WTC11 (cell line): ENCODE results near the gene COL10A1. TPM values are rescaled to one million over a fixed set of nuclear protein-coding genes. Genes with fewer than 3 reads are reported as not detected.

Experiments
- ATAC-seq: fragments of 200-7000 bp; cut with Tn5 transposase; 2 replicates; pipeline ENCODE4 v1.10.0; 2021; ENCODE audit warnings: mild to moderate bottlenecking, moderate library complexity
- CTCF ChIA-PET: fragments of 300-600 bp; sonication (Branson Sonifier 250); formaldehyde crosslinking; loops from one replicate; lab custom pipeline; 2021; ENCODE audit warnings: antibody characterized with exemption; lab: Charles Lee
- POLR2A ChIA-PET: fragments of 350-600 bp; sonication (Branson Sonifier 250); formaldehyde crosslinking; loops from one replicate; lab custom pipeline; 2021; ENCODE audit warnings: antibody characterized with exemption; lab: Charles Lee
- DNase-seq: peaks from one replicate; pipeline ENCODE4 v3.0.0; 2021; ENCODE audit warnings: low spot score
- H3K27ac Mint-ChIP-seq: 2 replicates; pipeline ENCODE4 v1.8.0; 2021; ENCODE audit warnings: mixed read lengths
- H3K27me3 Mint-ChIP-seq: 2 replicates; pipeline ENCODE4 v1.8.0; 2021; ENCODE audit warnings: low read depth, mild to moderate bottlenecking, moderate library complexity, mixed read lengths
- H3K36me3 Mint-ChIP-seq: 2 replicates; pipeline ENCODE4 v1.8.0; 2021; ENCODE audit warnings: mixed read lengths
- H3K4me1 Mint-ChIP-seq: 2 replicates; pipeline ENCODE4 v1.8.0; 2022; ENCODE audit warnings: mixed read lengths
- H3K4me3 Mint-ChIP-seq: 2 replicates; pipeline ENCODE4 v1.8.0; 2021; ENCODE audit warnings: mild to moderate bottlenecking, moderate library complexity, mixed read lengths
- H3K9me3 Mint-ChIP-seq: 2 replicates; pipeline ENCODE4 v1.8.0; 2021; ENCODE audit warnings: mixed read lengths
- ATF1 ChIP-seq: sonication (generic); formaldehyde crosslinking; IDR thresholded peaks from 2 replicates; pipeline ENCODE4 v1.8.1; 2023; ENCODE audit warnings: mild to moderate bottlenecking, moderate library complexity, missing genetic modification reagents
- CREM ChIP-seq: sonication (generic); formaldehyde crosslinking; IDR thresholded peaks from 2 replicates; pipeline ENCODE4 v1.8.1; 2022; ENCODE audit warnings: mild to moderate bottlenecking, missing genetic modification reagents, moderate library complexity
- ESRRA ChIP-seq: sonication (generic); formaldehyde crosslinking; IDR thresholded peaks from 2 replicates; pipeline ENCODE4 v1.8.1; 2022; ENCODE audit warnings: mild to moderate bottlenecking, missing genetic modification reagents, borderline replicate concordance
- NFATC4 ChIP-seq: fragments of 250-450 bp; sonication (Bioruptor Pico); IDR thresholded peaks from 2 replicates; pipeline ENCODE4 v1.9.0; 2021; ENCODE audit warnings: mild to moderate bottlenecking
- NFYB ChIP-seq: sonication (generic); formaldehyde crosslinking; conservative IDR thresholded peaks from 2 replicates; pipeline ENCODE4 v1.8.0; 2022; ENCODE audit warnings: low read depth, missing genetic modification reagents
- ZNF317 ChIP-seq: sonication (generic); formaldehyde crosslinking; IDR thresholded peaks from 2 replicates; pipeline ENCODE4 v1.8.1; 2023; ENCODE audit warnings: low read depth, mild to moderate bottlenecking, moderate library complexity, missing genetic modification reagents, borderline replicate concordance
- total RNA-seq: library from RNA; stranded (reverse); gene quantifications from 3 replicates; pipeline ENCODE4 v1.2.3, GENCODE V29; 2021
- TF ChIP-seq, protein P1 (sequence below): sonication (generic); formaldehyde crosslinking; IDR thresholded peaks from 2 replicates; pipeline ENCODE4 v1.8.1; 2022; ENCODE audit warnings: low read depth, missing genetic modification reagents, borderline replicate concordance
- TF ChIP-seq, protein P2 (sequence below): sonication (generic); formaldehyde crosslinking; IDR thresholded peaks from 2 replicates; pipeline ENCODE4 v1.8.0; 2022; ENCODE audit warnings: mild to moderate bottlenecking, missing genetic modification reagents
- TF ChIP-seq, protein P3 (sequence below): sonication (generic); formaldehyde crosslinking; IDR thresholded peaks from 2 replicates; pipeline ENCODE4 v1.8.0; 2022; ENCODE audit warnings: mild to moderate bottlenecking, missing genetic modification reagents
- TF ChIP-seq, protein P4 (sequence below): sonication (generic); formaldehyde crosslinking; IDR thresholded peaks from 2 replicates; pipeline ENCODE4 v1.8.1; 2022; ENCODE audit warnings: mild to moderate bottlenecking, missing genetic modification reagents, moderate library complexity, borderline replicate concordance
- TF ChIP-seq, protein P5 (sequence below): sonication (generic); formaldehyde crosslinking; IDR thresholded peaks from 2 replicates; pipeline ENCODE4 v1.8.1; 2022; ENCODE audit warnings: mild to moderate bottlenecking, moderate library complexity, missing genetic modification reagents
- TF ChIP-seq, protein P6 (sequence below): sonication (generic); formaldehyde crosslinking; conservative IDR thresholded peaks from 2 replicates; pipeline ENCODE4 v1.8.1; 2022; ENCODE audit warnings: mild to moderate bottlenecking, missing genetic modification reagents
- TF ChIP-seq, protein P7 (sequence below): sonication (generic); formaldehyde crosslinking; IDR thresholded peaks from 2 replicates; pipeline ENCODE4 v1.8.1; 2023; ENCODE audit warnings: mild to moderate bottlenecking, missing genetic modification reagents, moderate library complexity

Gene COL10A1
- total RNA-seq, 1 experiment from 2014 or later = not detected

DNA sequence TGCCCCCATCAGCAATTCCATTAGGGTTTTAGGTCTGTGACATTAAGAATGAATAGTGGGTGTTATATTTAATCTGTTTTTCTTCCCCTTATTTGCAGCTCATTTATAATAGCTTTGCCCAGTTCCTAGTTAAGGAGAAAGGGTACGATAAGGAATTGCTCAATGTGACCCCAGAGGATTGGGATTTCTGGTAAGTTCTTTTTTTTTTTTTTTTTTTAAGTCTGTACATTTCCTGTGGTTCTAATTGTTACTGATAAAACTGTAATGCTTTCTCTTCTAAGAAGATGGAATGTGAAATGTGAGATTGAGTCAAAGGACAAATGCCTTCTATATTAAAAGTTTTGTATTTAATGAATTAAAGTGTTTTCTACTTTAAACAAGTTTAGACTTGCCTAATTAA lies 19.8 kb downstream of the COL10A1 start:
- no peak for TF ChIP-seq CREM (CRISPR knock-in tag)
- TF ChIP-seq, protein P1, sequence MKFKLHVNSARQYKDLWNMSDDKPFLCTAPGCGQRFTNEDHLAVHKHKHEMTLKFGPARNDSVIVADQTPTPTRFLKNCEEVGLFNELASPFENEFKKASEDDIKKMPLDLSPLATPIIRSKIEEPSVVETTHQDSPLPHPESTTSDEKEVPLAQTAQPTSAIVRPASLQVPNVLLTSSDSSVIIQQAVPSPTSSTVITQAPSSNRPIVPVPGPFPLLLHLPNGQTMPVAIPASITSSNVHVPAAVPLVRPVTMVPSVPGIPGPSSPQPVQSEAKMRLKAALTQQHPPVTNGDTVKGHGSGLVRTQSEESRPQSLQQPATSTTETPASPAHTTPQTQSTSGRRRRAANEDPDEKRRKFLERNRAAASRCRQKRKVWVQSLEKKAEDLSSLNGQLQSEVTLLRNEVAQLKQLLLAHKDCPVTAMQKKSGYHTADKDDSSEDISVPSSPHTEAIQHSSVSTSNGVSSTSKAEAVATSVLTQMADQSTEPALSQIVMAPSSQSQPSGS = no peak
- no peak for TF ChIP-seq ESRRA (CRISPR knock-in tag)
- TF ChIP-seq, protein P2, sequence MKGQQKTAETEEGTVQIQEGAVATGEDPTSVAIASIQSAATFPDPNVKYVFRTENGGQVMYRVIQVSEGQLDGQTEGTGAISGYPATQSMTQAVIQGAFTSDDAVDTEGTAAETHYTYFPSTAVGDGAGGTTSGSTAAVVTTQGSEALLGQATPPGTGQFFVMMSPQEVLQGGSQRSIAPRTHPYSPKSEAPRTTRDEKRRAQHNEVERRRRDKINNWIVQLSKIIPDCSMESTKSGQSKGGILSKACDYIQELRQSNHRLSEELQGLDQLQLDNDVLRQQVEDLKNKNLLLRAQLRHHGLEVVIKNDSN (CRISPR knock-in tag) = no peak
- TF ChIP-seq, protein P3, sequence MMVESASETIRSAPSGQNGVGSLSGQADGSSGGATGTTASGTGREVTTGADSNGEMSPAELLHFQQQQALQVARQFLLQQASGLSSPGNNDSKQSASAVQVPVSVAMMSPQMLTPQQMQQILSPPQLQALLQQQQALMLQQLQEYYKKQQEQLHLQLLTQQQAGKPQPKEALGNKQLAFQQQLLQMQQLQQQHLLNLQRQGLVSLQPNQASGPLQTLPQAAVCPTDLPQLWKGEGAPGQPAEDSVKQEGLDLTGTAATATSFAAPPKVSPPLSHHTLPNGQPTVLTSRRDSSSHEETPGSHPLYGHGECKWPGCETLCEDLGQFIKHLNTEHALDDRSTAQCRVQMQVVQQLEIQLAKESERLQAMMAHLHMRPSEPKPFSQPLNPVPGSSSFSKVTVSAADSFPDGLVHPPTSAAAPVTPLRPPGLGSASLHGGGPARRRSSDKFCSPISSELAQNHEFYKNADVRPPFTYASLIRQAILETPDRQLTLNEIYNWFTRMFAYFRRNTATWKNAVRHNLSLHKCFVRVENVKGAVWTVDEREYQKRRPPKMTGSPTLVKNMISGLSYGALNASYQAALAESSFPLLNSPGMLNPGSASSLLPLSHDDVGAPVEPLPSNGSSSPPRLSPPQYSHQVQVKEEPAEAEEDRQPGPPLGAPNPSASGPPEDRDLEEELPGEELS (CRISPR knock-in tag) = no peak
- TF ChIP-seq, protein P4, sequence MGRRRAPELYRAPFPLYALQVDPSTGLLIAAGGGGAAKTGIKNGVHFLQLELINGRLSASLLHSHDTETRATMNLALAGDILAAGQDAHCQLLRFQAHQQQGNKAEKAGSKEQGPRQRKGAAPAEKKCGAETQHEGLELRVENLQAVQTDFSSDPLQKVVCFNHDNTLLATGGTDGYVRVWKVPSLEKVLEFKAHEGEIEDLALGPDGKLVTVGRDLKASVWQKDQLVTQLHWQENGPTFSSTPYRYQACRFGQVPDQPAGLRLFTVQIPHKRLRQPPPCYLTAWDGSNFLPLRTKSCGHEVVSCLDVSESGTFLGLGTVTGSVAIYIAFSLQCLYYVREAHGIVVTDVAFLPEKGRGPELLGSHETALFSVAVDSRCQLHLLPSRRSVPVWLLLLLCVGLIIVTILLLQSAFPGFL (CRISPR knock-in tag) = no peak
- TF ChIP-seq NFATC4 (CRISPR knock-in tag) = no peak
- peaks cover 28% of the 10 kb centered on the region for H3K36me3 Mint-ChIP-seq
- DNase-seq (no peak), ATAC-seq (no peak)
- H3K27ac Mint-ChIP-seq = peak overlapping the region; percentile 95
- ChIA-PET POLR2A (no interaction called here), CTCF (interaction anchor here (1.0 to 2.1 kb wide), 2 partner anchors 9 to 11 kb away, joined by 4 to 7 read pairs; no protein-coding TSS in a partner anchor)
- H3K27me3 Mint-ChIP-seq = no peaks in the 10 kb centered on the region
- peaks cover 77% of the 10 kb centered on the region for H3K4me1 Mint-ChIP-seq
- H3K4me3 Mint-ChIP-seq = peak overlapping the region; percentile 22
- H3K9me3 Mint-ChIP-seq = no peaks in the 10 kb centered on the region

DNA sequence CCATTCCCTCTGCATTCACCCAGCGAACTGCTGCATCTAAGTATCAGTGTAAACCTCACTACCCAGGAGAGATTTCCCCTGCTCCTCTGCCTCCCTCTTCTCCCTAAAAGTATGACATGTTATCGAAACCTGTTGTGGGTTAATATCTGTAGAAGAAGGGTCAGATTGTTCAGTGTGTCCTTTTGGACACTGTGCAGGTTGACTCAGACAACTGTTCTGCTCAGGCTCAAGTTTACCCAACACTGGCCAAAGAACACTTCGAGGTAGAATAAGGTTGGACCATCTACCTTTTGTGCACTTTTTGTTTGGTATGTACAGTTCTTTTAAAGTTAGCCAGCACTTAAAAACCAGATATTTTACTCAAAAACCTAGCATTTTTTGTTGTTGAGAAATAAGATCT lies 20.7 kb downstream of the COL10A1 start:
- Mint-ChIP-seq H3K4me1 (peaks cover 79% of the 10 kb centered on the region), H3K27me3 (peaks cover 1% of the 10 kb centered on the region; the same call in 1 of the 2 replicates), H3K36me3 (peaks cover 21% of the 10 kb centered on the region), H3K9me3 (no peaks in the 10 kb centered on the region), H3K4me3 (no peak overlapping the region), H3K27ac (peak overlapping the region; percentile 84)
- ATAC-seq (no peak), DNase-seq (no peak)
- POLR2A ChIA-PET = no interaction called here
- CTCF ChIA-PET = no interaction called here
- TF ChIP-seq, protein P5, sequence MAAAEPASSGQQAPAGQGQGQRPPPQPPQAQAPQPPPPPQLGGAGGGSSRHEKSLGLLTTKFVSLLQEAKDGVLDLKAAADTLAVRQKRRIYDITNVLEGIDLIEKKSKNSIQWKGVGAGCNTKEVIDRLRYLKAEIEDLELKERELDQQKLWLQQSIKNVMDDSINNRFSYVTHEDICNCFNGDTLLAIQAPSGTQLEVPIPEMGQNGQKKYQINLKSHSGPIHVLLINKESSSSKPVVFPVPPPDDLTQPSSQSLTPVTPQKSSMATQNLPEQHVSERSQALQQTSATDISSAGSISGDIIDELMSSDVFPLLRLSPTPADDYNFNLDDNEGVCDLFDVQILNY = no peak
- TF ChIP-seq, protein P3 (CRISPR knock-in tag) = no peak
- TF ChIP-seq ATF1 (CRISPR knock-in tag) = no peak
- no peak for TF ChIP-seq ESRRA (CRISPR knock-in tag)
- TF ChIP-seq NFYB (CRISPR knock-in tag) = no peak
- TF ChIP-seq, protein P2 (CRISPR knock-in tag) = no peak
- TF ChIP-seq ZNF317 = no peak
- TF ChIP-seq, protein P6, sequence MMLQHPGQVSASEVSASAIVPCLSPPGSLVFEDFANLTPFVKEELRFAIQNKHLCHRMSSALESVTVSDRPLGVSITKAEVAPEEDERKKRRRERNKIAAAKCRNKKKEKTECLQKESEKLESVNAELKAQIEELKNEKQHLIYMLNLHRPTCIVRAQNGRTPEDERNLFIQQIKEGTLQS (CRISPR knock-in tag) = no peak
- TF ChIP-seq, protein P7, sequence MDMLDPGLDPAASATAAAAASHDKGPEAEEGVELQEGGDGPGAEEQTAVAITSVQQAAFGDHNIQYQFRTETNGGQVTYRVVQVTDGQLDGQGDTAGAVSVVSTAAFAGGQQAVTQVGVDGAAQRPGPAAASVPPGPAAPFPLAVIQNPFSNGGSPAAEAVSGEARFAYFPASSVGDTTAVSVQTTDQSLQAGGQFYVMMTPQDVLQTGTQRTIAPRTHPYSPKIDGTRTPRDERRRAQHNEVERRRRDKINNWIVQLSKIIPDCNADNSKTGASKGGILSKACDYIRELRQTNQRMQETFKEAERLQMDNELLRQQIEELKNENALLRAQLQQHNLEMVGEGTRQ (CRISPR knock-in tag) = no peak
